Thoracic aorta (tissue), 2 donors: ENCODE results near the gene SIRPA. TPM values are rescaled to one million over a fixed set of nuclear protein-coding genes. Genes with fewer than 3 reads are reported as not detected.

Source experiments
- ATAC-seq: fragments of 150-250 bp; one replicate; pipeline ENCODE4 v1.8.0; 2017; ENCODE audit warnings: low read depth; ENCODE audit not compliant: insufficient number of reproducible peaks, low FRiP score
- DNase-seq: peaks from one replicate; pipeline ENCODE4 v3.0.0-alpha.2; 2020; ENCODE audit warnings: low spot score
- H3K27ac ChIP-seq, 2 donors: fragments of 200-600 bp; sonication (generic); 1 replicate in 1 of 2; 2 replicates in 1 of 2; pipeline ENCODE4 v1.5.1; 2016; ENCODE audit warnings: mild to moderate bottlenecking in 2 of 2, moderate library complexity in 2 of 2
- H3K27me3 ChIP-seq: fragments of 200-600 bp; sonication (generic); replicated peaks from 2 replicates; pipeline ENCODE4 v1.6.0; 2016; ENCODE audit warnings: mild to moderate bottlenecking; ENCODE audit not compliant: insufficient read depth
- H3K36me3 ChIP-seq: fragments of 200-600 bp; sonication (generic); one replicate; pipeline ENCODE4 v1.5.1; 2016
- H3K4me1 ChIP-seq, 2 donors: fragments of 200-600 bp; sonication (generic); 1 replicate in 1 of 2; 2 replicates in 1 of 2; pipeline versions ENCODE4 v1.5.1 to v1.6.0; 2016; ENCODE audit warnings: low read depth in 2 of 2, mild to moderate bottlenecking in 1 of 2; ENCODE audit not compliant: control insufficient read depth in 1 of 2
- H3K4me3 ChIP-seq: fragments of 200-600 bp; sonication (generic); 2 replicates; pipeline ENCODE4 v1.5.1; 2016; ENCODE audit warnings: mild to moderate bottlenecking
- H3K9me3 ChIP-seq: fragments of 200-600 bp; sonication (generic); 2 replicates; pipeline ENCODE4 v1.5.1; 2016
- CTCF ChIP-seq: fragments of 200-600 bp; sonication (generic); IDR thresholded peaks from one replicate; pipeline ENCODE4 v1.5.1; 2019; ENCODE audit warnings: antibody characterized with exemption
- total RNA-seq, 2 donors: library from RNA; depleted of rRNA; stranded (reverse); fragments of >200 nt; gene quantifications; one replicate each; pipeline versions ENCODE4 v1.1.0 to v1.2.3, GENCODE V29; 2016

The SIRPA gene
- total RNA-seq, 2 donors from 2014 or later: 29.5 to 62.9 TPM

- TF ChIP-seq CTCF: no peak
These were observed 3.2 kb upstream of the SIRPA start for GRCh38 chr20:1892119-1892385.

GRCh38 chr20:1893721-1894470, 1.3 kb upstream of the SIRPA start:
- no peak for TF ChIP-seq CTCF
- H3K4me3 ChIP-seq: peak overlapping the region; percentile 96
- DNase-seq (no peak), ATAC-seq (no peak)
- H3K9me3 ChIP-seq: no peaks in the 10 kb centered on the region
- H3K27ac ChIP-seq: peak overlapping the region; percentile 94
- H3K4me1 ChIP-seq: peaks cover 25 to 63% of the 10 kb centered on the region in 2 donors
- no peaks in the 10 kb centered on the region for H3K27me3 ChIP-seq
- no peaks in the 10 kb centered on the region for H3K36me3 ChIP-seq

More at GRCh38 chr20:1892119-1892385, 3.2 kb upstream of the SIRPA start:
- Histone ChIP-seq H3K4me3 (no peak overlapping the region), H3K9me3 (no peaks in the 10 kb centered on the region), H3K27ac (peak overlapping the region in 1 of 2 donors; percentile 3), H3K36me3 (no peaks in the 10 kb centered on the region), H3K4me1 (peaks cover 22 to 48% of the 10 kb centered on the region in 2 donors), H3K27me3 (no peaks in the 10 kb centered on the region)
- DNase-seq: no peak
- no peak for ATAC-seq

GRCh38 chr20:1894471-1894950, 696 bp upstream of the SIRPA start:
- Histone ChIP-seq H3K4me3 (peak overlapping the region; percentile 96), H3K4me1 (peaks cover 22 to 70% of the 10 kb centered on the region in 2 donors), H3K27me3 (no peaks in the 10 kb centered on the region), H3K36me3 (no peaks in the 10 kb centered on the region), H3K9me3 (no peaks in the 10 kb centered on the region), H3K27ac (peak overlapping the region; percentile 94)
- ATAC-seq (peak; percentile 20), DNase-seq (no peak)
- TF ChIP-seq CTCF: no peak

GRCh38 chr20:1895674-1896483, 672 bp downstream of the SIRPA start:
- ATAC-seq (no peak), DNase-seq (no peak)
- no peak for TF ChIP-seq CTCF
- H3K4me1 ChIP-seq: peaks cover 16 to 71% of the 10 kb centered on the region in 2 donors
- H3K9me3 ChIP-seq: no peaks in the 10 kb centered on the region
- H3K27ac ChIP-seq: peak overlapping the region; percentile 94
- H3K27me3 ChIP-seq: no peaks in the 10 kb centered on the region
- H3K36me3 ChIP-seq: no peaks in the 10 kb centered on the region
- H3K4me3 ChIP-seq: peak overlapping the region; percentile 96
